Islet precursor cell (in vitro differentiated cells): ENCODE data around the gene SNRK.
"Not testable (repeated sequence)": the region's sequence is repeated elsewhere in the genome, so short reads cannot be mapped to it uniquely, and the experiment has no call there.

Source experiments
- DNase-seq: peaks from one replicate; pipeline ENCODE4 v3.0.0-alpha.2; 2018

SNRK gene

GRCh38 chr3:43346978-43347749 is 60.8 kb downstream of the SNRK start:
- no peak for DNase-seq

- no peak for DNase-seq
These were observed 61.4 kb downstream of the SNRK start for GRCh38 chr3:43347774-43348173.

GRCh38 chr3:43348350-43348749 is 62.0 kb downstream of the SNRK start:
- DNase-seq, result no peak

- no peak for DNase-seq
These were observed 62.7 kb downstream of the SNRK start for GRCh38 chr3:43348852-43349574.

- no peak for DNase-seq
These were observed 63.4 kb downstream of the SNRK start for GRCh38 chr3:43349716-43350115.

- DNase-seq, result no peak
These were observed 67.1 kb downstream of the SNRK start for GRCh38 chr3:43353393-43353792.

- DNase-seq, result no peak
These were observed 67.8 kb downstream of the SNRK start for GRCh38 chr3:43353923-43354670.

- DNase-seq, result not testable (repeated sequence)
These were observed 69.7 kb downstream of the SNRK start for GRCh38 chr3:43356033-43356432.

GRCh38 chr3:43361077-43361476 is 74.7 kb downstream of the SNRK start:
- DNase-seq, result no peak

GRCh38 chr3:43362183-43362582 is 75.8 kb downstream of the SNRK start:
- no peak for DNase-seq

GRCh38 chr3:43362961-43363360 is 76.6 kb downstream of the SNRK start:
- DNase-seq, result no peak

- DNase-seq, result no peak
These were observed 77.4 kb downstream of the SNRK start for GRCh38 chr3:43363621-43364266.

GRCh38 chr3:43364494-43364893 is 78.2 kb downstream of the SNRK start:
- DNase-seq, result no peak

- DNase-seq, result no peak
These were observed 78.6 kb downstream of the SNRK start for GRCh38 chr3:43364926-43365325.

GRCh38 chr3:43365601-43366305 is 79.4 kb downstream of the SNRK start:
- DNase-seq, result no peak

- no peak for DNase-seq
These were observed 80.1 kb downstream of the SNRK start for GRCh38 chr3:43366481-43366880.

GRCh38 chr3:43366885-43367284 is 80.5 kb downstream of the SNRK start:
- no peak for DNase-seq

- DNase-seq, result no peak
These were observed 83.3 kb downstream of the SNRK start for GRCh38 chr3:43369404-43370292.

- no peak for DNase-seq
These were observed 84.1 kb downstream of the SNRK start for GRCh38 chr3:43370293-43370980.

GRCh38 chr3:43371494-43371893 is 85.2 kb downstream of the SNRK start:
- DNase-seq, result no peak
